Inflammatory macrophage (primary cell): ENCODE data around the gene WDR1.

Experiments used
- DNase-seq, 2 donors: peaks; one replicate each; pipeline ENCODE4 v3.0.0-alpha.2; 2020 to 2022

WDR1 gene

GRCh38 chr4:10098780-10099160 is 17.8 kb downstream of the WDR1 start:
- peak in 1 of 2 donors; percentile 4 for DNase-seq

GRCh38 chr4:10097906-10098779 is 18.5 kb downstream of the WDR1 start:
- no peak for DNase-seq

GRCh38 chr4:10096978-10097335 is 19.6 kb downstream of the WDR1 start:
- DNase-seq: no peak

DNA sequence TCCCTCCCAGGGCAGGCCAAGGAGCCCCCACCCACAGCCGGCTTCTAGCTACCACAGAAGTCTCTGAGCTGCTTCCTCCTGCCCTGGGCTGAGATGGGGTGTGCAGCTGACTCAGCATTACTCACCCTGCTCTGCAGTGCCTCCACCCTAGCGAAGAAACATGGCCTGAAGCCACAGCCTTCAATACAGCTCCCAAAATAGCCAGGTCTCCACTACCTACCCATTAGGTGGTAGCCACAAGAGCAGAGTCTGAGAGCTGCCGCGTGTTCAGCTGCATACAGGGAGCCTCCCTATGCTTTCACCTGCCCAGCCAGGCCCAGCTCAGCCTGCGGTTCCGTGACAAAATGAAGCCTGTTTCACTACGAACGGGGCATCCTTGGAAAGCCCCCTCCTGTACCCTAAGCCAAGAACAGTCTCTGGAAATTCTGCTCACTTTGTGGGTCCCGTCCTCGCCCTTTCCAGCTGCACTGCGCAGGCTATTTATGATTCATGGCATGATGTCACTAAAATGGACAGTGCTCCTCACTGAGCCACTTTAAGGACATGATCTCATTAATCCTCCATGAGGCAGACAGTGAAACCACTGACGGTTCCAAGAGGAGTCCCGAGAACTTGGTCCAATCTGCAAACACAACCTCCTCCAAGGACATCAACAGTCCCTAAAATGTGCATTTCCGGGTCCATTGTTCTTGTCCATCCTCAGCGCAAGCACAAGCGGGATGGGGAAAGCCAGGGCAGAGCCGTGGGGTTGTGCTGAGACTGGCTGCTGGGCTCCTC is 20.2 kb downstream of the WDR1 start:
- DNase-seq: peak; percentile 85 to 94

DNA sequence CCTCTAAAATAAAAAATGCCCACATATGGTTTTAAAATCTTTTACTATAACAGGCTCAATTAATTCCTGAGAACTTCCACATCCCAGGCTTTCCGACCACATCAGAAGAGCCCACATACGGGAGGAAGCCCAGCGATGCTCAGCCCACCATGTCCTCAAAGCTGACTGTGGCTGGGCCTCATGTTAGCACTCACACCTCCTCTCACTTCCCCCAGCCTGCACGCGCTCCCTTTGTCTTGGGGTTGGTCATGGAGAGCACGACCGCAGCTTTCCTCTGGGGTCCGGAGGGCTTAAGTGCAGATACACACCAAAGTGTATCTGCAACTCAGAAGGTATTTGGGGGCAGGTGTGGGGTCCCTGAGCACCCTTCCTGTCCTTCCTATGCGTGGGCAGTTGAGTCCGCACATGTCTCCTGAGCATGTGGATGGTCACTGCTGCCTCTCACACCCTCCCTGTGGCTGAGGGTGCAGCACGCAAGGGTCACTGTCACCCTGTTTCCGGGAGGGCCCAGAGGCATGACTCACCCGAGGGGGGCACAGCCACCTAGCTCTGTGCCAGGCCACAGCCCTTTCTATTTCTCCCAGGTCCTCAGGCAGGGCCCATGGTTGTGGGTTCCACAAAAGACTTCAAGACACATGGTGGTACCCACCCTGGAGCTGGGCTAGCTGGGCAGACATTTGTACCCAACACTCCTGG is 21.2 kb downstream of the WDR1 start:
- peak; percentile 27 to 72 for DNase-seq

GRCh38 chr4:10094841-10095240 is 21.8 kb downstream of the WDR1 start:
- peak in 1 of 2 donors; percentile 18 for DNase-seq

GRCh38 chr4:10093801-10094552 is 22.6 kb downstream of the WDR1 start:
- no peak for DNase-seq

GRCh38 chr4:10093271-10093621 is 23.4 kb downstream of the WDR1 start:
- DNase-seq: no peak

DNA sequence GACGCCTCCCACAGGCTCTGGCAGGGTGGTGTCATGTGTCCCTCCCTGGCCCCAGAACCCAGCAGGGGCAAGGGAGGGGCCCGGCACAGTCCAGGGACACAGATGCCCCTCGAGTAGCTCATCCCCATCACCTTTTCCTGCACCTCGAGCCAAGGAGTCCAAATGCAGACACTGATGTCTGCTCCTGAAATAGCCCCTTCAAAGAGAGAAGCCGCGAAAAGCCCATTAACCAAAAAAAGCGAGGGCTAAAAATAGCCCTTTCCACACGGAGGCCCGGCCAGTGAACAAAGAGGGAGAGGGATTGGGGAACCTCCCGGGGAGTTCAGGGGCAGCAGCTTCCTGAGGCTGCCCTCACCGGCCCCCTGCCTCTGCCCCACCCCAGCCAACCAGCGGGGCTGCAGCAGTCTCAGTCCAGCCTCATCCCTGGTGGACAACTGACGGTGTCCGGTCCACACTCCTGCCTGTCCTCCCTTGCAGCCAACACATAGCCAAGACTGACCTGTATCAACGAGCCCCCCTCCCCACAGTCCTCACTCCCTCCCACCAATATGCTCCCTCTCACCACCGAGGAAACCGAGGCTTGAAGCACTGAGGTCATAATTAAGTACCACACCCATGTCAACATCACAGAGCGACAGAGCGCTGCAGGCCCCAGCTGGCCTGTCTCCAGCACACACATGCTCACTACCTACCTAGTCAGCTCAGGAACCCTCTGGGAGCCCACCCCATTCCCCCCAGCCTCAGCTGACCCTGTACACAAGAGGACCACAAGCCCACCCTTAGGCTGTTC is 23.9 kb downstream of the WDR1 start:
- DNase-seq: no peak

DNA sequence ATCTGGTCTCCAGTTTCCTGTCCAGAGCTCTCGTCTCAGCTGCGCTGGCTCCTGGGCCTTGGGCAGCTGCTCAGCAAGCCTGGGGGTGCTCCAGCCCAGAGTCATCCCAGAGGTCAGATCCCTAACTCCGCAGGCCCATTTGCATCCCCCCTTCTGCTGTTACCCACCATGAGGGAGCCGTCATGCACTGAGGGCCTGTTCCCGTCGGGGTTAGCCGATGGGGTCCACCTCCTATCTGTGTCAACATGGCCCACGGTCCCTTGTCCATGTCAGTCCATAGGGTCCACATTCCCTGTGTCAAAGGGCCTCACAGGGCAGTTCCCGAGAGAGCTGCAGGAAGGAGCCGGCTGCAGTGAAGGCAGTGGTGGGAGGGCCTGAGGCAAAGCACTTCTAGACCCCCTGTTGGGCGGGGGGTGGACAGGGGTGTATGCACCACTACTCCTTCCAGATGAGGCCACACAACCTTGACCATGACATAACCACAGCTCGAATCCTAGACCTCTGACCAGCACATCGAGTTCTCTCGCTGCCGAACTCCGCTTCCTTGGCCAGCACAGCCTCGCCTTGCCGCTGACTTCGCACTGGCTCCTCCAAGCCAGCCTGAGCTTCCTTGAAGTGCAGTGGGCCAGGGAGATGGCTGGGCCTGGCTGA is 24.9 kb downstream of the WDR1 start:
- DNase-seq: no peak

- no peak for DNase-seq
Measured at GRCh38 chr4:10090467-10091250, 25.9 kb downstream of the WDR1 start.

DNA sequence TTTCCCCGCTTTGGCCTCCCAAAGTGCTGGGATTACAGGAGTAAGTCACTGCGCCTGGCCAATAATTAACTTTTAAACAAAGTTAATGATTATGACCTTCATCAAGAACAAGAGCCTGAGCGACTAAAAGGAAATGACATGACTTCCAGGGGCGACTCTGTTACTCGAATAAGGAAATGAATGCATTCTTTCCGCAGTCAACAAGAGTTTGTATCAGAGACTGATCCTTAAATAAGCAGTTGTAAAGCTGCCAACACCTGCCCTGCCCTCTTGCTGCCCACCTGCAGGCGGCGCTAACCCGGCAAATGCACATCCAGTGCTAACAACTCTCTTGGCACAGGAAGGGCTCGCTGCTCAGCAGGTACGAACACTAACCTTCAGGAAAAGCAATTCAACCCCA is 27.3 kb downstream of the WDR1 start:
- no peak for DNase-seq

GRCh38 chr4:10088135-10089010 is 28.2 kb downstream of the WDR1 start:
- no peak for DNase-seq

DNA sequence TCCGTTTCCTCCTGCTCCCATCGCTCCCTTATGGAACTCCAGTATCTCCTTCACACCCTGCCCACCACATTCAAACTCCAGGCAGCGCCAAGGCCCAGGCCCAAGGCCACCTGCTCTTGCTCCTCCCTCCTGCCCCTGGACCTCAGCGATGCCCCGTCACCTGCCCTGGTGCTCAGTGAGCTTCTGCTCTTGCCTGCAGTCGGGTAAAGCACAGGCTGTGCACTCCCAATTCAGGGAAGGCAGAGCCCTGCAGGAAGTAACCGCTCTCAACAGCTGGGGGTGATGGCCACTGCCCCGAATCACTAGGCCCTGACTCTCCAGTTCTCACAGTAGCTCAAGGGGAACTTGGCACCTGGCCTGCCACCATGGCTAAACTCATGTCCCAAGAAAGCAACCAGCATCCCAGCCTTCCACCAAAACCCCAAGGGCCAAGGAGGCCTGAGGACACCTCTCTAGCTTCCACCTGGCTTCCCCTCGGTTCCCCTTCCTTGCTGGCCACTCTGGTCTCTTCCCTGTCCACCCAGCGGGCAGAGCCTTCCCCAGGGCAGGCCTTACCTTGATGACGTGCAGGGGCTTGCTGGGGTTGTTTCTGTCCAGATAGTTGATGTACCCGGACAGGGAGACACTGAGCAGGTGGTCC is 29.3 kb downstream of the WDR1 start:
- no peak for DNase-seq

GRCh38 chr4:10086506-10087120 is 30.0 kb downstream of the WDR1 start:
- no peak for DNase-seq

- no peak for DNase-seq
Measured at GRCh38 chr4:10085828-10086505, 30.6 kb downstream of the WDR1 start.

GRCh38 chr4:10085386-10085785 is 31.2 kb downstream of the WDR1 start:
- DNase-seq: no peak
